Measurements from ENCODE around the gene HSD17B1. TPM values are rescaled to one million over a fixed set of nuclear protein-coding genes. Genes with fewer than 3 reads are reported as not detected.

The HSD17B1 gene
- total RNA-seq, 4 donors from 2014 or later = 0.41 to 2.2 (median 0.95) TPM; not detected in 1

DNA sequence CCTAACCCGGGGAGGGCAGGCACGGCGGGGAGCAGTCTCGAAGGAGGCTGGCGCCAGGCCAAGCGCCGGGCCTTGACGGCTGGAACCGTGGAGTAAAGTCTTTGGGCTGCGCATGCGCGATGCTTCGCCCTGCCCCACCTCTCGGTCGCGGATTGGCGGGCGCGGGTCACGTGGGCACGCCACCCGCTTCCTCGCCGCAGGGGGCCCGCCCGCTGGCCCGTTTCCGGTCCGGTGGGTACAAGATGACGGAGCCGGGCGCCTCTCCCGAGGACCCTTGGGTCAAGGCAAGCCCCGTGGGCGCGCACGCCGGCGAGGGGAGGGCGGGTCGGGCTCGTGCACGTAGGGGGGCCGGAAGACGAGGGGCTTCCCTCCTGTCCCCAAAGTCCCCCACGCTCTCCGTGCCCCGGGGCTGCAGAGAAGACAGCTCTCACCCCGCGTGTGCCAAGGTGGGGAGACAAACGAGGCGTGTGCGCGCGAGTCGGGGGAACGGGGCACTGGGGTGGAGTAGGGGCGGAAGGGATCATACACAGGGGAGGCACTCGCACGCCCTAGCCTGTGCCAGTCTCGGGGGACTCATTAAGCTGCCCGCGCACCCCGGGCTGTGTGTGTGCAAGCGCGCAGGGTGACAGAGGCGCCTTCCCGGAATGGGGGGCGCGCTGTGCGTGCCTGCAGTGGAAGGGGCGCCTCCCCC is 14.3 kb downstream of the HSD17B1 start, which contains the start of gene MLX:
MLX (plus strand) TSS at position 218 of the 691 bp plus-strand sequence; CDS start at position 243, 25 bp downstream.
- DNase-seq = peak; percentile 96
- Histone ChIP-seq H3K4me1 (peaks cover 16 to 41% (median 39%) of the 10 kb centered on the region in 4 donors), H3K9me3 (no peaks in the 10 kb centered on the region), H3K27me3 (no peaks in the 10 kb centered on the region), H3K27ac (peak within 1 kb of the TSS; percentile 87 to 96 (median 94)), H3K36me3 (peaks cover 0 to 39% (median 20%) of the 10 kb centered on the region in 4 donors), H3K4me3 (peak within 1 kb of the TSS; percentile 65 to 80 (median 78))
- intact Hi-C loops (cut with DNase I; ENCODE audit: low total_unique reads) (no loop called here), in situ Hi-C loops (cut with MboI; ENCODE audit: low pct_ligation_motif_present in 1 of 4, low pct_unique_long_range_greater_than_20kb in 1 of 4, low sequenced_read_pairs in 3 of 4) (no loop called here)
- no peak for TF ChIP-seq EP300 (IDR thresholded peaks at IDR 0.05; ENCODE audit: low read depth)
- TF ChIP-seq POLR2AphosphoS5 (IDR thresholded peaks at IDR 0.05) = peak; percentile 85 to 93 (median 88)
- peak; percentile 29 for TF ChIP-seq POLR2A (IDR thresholded peaks at IDR 0.05)
- TF ChIP-seq, protein P1, sequence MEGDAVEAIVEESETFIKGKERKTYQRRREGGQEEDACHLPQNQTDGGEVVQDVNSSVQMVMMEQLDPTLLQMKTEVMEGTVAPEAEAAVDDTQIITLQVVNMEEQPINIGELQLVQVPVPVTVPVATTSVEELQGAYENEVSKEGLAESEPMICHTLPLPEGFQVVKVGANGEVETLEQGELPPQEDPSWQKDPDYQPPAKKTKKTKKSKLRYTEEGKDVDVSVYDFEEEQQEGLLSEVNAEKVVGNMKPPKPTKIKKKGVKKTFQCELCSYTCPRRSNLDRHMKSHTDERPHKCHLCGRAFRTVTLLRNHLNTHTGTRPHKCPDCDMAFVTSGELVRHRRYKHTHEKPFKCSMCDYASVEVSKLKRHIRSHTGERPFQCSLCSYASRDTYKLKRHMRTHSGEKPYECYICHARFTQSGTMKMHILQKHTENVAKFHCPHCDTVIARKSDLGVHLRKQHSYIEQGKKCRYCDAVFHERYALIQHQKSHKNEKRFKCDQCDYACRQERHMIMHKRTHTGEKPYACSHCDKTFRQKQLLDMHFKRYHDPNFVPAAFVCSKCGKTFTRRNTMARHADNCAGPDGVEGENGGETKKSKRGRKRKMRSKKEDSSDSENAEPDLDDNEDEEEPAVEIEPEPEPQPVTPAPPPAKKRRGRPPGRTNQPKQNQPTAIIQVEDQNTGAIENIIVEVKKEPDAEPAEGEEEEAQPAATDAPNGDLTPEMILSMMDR (IDR thresholded peaks at IDR 0.05) = peak in 1 of 5 experiments; percentile 9
- 1% methylated on average over 55 of the region's 72 CpGs; no CpG with 5 or more reads in 1 of the 2 donors for WGBS, 2 donors (ENCODE audit: low coverage in 1 of 2)

- peaks cover 0 to 52% (median 28%) of the 10 kb centered on the region in 4 donors for H3K36me3 ChIP-seq
- WGBS, 2 donors (ENCODE audit: low coverage in 1 of 2) = 83 to 88% methylated on average over 2 to 14 of the region's 14 CpGs
- TF ChIP-seq, protein P1 (IDR thresholded peaks at IDR 0.05) = no peak
- TF ChIP-seq POLR2A (IDR thresholded peaks at IDR 0.05) (no peak), POLR2AphosphoS5 (IDR thresholded peaks at IDR 0.05) (no peak), EP300 (IDR thresholded peaks at IDR 0.05; ENCODE audit: low read depth) (no peak)
Measured at GRCh38 chr17:42568341-42569111, 15.8 kb downstream of the HSD17B1 start.

DNA sequence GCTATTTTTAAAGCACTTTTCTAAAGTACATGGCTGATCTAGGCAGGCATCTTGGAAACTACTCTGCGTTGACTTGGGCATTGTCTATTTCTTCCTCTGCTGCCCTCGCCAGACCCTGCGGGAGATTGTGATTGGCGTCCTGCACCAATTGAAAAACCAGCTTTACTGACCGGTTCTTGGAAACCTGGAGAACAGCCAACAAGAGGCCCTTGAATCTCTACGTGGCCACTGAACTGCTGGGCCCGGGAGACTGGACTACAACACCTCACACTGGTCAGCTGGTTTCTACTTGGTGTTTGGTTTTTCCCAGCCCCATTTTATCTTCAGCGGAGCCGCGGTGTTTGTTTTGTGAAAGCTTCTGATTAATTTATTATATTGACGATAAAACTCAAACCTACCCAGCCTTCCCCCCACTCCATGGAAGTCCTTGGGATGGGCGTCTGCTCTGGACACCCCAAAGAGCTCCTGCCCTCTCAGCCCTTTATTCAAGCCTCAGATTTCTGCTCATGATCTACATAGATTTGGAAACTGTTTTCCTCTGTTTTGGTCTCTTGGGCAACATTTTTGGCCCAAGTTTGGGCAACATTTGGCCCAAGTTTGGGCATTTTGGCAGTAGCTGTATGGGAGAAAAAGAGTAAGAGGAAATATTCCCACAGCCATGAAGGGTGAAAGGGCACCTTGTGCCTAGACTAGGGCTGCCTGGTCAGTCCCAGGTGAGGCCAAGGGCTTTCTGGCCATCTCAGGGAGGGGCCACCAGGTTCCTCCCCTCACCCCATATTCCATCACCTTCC is 18.9 kb downstream of the HSD17B1 start:
- Histone ChIP-seq H3K4me1 (peaks cover under 1 to 21% (median 14%) of the 10 kb centered on the region in 4 donors), H3K27ac (no peak overlapping the region), H3K36me3 (peaks cover 0 to 56% (median 30%) of the 10 kb centered on the region in 4 donors), H3K9me3 (no peaks in the 10 kb centered on the region), H3K27me3 (no peaks in the 10 kb centered on the region), H3K4me3 (no peak overlapping the region)
- in situ Hi-C loops (cut with MboI; ENCODE audit: low pct_ligation_motif_present in 1 of 4, low pct_unique_long_range_greater_than_20kb in 1 of 4, low sequenced_read_pairs in 3 of 4) = no loop called here
- peak; percentile 6 for DNase-seq
- intact Hi-C loops (cut with DNase I; ENCODE audit: low total_unique reads) = no loop called here
- TF ChIP-seq POLR2AphosphoS5 (IDR thresholded peaks at IDR 0.05) (no peak), POLR2A (IDR thresholded peaks at IDR 0.05) (no peak)
- TF ChIP-seq, protein P1 (IDR thresholded peaks at IDR 0.05) = no peak
- 71 to 79% methylated on average over 8 to 12 of the region's 12 CpGs for WGBS, 2 donors (ENCODE audit: low coverage in 1 of 2)

More at GRCh38 chr17:42568341-42569111, 15.8 kb downstream of the HSD17B1 start:
- peak overlapping the region; percentile 87 to 96 (median 94) for H3K27ac ChIP-seq
- no peaks in the 10 kb centered on the region for H3K9me3 ChIP-seq
- H3K27me3 ChIP-seq = no peaks in the 10 kb centered on the region
- H3K4me3 ChIP-seq = peak overlapping the region in 2 of 4 donors; percentile 79 to 80
- H3K4me1 ChIP-seq = peaks cover 14 to 31% (median 28%) of the 10 kb centered on the region in 4 donors
- peak; percentile 8 for DNase-seq
- intact Hi-C loops (cut with DNase I; ENCODE audit: low total_unique reads) = no loop called here
- in situ Hi-C loops (cut with MboI; ENCODE audit: low pct_ligation_motif_present in 1 of 4, low pct_unique_long_range_greater_than_20kb in 1 of 4, low sequenced_read_pairs in 3 of 4) = no loop called here
